GM18502 (cell line): ENCODE data around the gene DGLUCY.
"Not testable (repeated sequence)": the region's sequence is repeated elsewhere in the genome, so short reads cannot be mapped to it uniquely, and the experiment has no call there.

Source experiments
- ATAC-seq: cut with Tn5 transposase; IDR thresholded peaks from one replicate; pipeline ENCODE4 v1.9.1; 2021; ENCODE audit warnings: mild to moderate bottlenecking; ENCODE audit not compliant: unreplicated experiment, poor library complexity

Gene DGLUCY

GRCh38 chr14:91250912-91251311 lies 137.0 kb downstream of the DGLUCY start:
- no peak for ATAC-seq

- ATAC-seq, result no peak
Measured at GRCh38 chr14:91252871-91253794, 139.3 kb downstream of the DGLUCY start.

- no peak for ATAC-seq
Measured at GRCh38 chr14:91253795-91254323, 140.0 kb downstream of the DGLUCY start.

- no peak for ATAC-seq
Measured at GRCh38 chr14:91254461-91254860, 140.6 kb downstream of the DGLUCY start.

- no peak for ATAC-seq
Measured at GRCh38 chr14:91255026-91255695, 141.3 kb downstream of the DGLUCY start.

DNA sequence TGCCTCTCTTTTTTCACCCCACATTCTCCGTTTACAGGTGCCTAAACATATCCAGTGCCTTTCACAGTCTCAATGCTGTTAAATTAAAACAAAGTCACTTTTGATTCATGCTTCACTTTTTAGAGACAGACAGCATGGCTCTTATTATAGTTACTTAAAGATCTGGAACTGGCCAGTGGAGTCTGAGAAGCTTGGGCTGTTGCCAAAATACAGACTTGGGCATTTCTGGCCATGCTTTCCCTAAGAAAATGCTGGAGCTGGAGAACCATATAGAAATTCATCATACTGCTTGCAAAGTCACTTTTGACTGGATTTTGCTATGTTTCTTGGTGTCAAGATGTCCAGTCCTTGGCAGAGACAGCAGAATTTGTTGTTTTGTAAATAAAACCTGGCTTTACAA lies 142.8 kb downstream of the DGLUCY start:
- ATAC-seq, result no peak

- no peak for ATAC-seq
Measured at GRCh38 chr14:91257328-91258010, 143.6 kb downstream of the DGLUCY start.

GRCh38 chr14:91258011-91258618 lies 144.2 kb downstream of the DGLUCY start:
- no peak for ATAC-seq

GRCh38 chr14:91258876-91259275 lies 145.0 kb downstream of the DGLUCY start:
- ATAC-seq, result no peak

DNA sequence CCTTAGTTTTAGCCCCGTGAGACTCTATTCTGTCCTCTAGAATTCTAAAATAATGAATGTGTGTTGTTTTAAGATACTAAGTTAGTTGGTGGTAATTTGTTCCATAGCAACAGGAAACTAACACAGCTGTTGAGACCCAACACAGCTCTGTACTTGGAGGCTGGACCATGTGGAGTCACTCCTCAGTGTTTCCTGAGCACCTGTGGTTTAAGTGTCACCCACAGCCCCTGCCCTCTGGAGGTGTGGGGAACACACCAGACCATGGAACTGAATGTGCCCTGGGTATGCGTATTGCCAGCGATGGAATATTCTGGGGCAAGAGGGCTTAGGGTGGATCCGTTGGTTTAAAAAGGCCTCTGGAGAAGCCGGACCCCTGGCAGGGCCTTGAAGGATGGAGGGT lies 147.2 kb downstream of the DGLUCY start:
- no peak for ATAC-seq

DNA sequence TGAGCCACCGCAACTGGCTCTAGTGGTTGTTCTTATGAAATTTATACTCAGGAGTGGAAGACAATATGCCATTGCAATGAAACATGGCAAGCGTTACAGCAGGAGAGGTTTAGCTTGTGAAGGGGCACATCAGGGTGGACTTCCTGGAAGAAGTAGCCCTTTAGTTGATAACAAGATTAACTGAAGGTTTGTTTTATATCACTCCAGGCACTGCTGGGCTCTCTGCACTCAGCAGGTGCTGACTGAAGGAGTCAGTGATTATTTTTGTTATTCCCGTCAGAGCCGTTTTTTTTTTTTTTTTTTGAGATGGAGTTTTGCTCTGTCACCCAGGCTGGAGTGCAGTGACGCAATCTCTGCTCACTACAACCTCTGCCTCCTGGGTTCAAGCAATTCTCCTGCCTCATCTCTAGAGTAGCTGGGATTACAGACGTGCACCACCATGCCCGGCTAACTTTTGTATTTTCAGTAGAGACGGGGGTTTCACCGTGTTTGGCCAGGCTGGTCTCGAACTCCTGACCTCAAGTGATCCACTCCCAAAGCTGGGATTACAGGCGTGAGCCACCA lies 148.2 kb downstream of the DGLUCY start:
- no peak for ATAC-seq

GRCh38 chr14:91263329-91263728 lies 149.5 kb downstream of the DGLUCY start:
- no peak for ATAC-seq

DNA sequence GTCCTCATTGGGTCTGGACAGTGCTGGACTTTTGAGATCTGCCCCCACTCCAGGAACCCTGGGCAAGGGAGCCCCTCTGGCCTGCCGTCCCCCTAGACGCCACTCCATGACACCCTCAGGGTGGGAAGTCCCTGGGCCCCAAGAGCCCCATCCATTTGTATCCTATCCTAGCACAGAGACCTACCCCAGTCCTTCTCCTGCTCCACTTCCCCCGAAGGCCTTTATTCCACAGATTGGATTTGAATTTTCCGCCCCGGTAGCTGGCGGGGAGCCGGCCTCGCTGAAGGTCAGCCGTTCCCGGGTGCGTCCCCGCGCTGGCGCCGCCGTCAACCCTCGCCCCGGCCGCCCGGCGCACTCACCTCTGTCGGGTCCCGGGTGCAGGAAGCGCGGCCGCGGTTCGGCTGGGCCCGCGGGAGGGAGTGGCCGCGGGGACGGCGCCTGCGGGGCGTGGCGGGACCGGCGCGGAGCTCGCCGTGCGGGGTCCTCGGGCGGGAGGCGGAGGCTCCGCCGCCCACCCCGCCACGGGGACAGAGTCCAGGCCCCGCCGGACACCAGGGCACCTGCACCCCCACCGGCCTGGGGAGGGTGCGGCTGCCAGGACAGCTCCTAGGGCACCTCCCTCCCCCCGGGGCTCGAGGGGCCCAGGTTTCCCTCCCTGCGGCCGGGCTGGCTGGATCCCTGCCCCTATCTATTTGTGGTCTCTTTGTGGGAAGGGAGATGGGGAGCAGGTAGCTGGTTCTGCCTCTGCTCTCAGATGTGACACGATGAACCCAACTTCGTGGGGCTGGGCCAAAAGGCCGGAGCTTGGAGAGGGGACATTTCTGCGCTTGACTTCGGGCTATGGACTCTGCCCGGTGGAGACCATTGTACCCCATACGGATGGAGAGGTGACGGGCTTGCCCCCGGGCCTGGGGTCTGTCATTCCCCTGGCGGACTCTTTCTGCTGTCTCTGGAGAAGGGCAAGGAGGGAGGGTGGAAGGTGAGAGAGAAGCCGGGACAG lies 150.6 kb downstream of the DGLUCY start:
- no peak for ATAC-seq

DNA sequence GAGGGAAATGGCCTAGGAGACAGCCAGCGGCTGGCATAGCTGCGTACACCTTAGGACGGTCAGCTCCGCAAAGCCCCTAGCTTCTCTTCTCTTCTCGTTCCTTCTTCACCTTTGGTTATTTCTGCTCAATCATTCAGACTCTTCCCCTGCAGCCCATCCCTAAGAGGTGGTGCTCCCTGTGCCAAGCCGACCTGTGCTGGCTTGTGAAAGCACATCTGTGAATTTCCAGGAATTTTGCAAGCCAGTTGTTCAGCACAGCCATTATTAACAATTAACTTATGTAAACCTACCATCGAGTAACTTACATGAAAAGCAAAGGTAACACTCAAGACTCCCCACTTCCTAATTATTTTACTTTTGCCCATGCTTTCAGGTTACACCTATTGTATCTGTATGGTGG lies 151.5 kb downstream of the DGLUCY start:
- ATAC-seq, result no peak

DNA sequence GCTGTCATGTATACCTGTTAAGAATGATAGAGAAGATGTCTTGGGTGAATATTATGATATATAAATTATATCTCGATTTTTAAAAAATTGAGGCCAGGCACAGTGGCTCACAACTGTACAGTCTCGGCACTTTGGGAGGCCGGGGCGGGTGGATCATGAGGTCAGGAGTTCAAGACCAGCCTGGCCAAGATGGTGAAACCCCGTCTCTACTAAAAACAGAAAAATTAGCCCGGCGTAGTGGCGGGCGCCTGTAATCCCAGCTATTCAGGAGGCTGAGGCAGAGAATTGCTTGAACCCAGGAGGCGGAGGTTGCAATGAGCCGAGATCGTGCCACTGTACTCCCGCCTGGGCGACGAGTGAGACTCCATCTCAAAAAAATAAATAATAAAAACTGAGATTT lies 152.4 kb downstream of the DGLUCY start:
- not testable (repeated sequence) for ATAC-seq

GRCh38 chr14:91267965-91268437 lies 154.1 kb downstream of the DGLUCY start:
- no peak for ATAC-seq

DNA sequence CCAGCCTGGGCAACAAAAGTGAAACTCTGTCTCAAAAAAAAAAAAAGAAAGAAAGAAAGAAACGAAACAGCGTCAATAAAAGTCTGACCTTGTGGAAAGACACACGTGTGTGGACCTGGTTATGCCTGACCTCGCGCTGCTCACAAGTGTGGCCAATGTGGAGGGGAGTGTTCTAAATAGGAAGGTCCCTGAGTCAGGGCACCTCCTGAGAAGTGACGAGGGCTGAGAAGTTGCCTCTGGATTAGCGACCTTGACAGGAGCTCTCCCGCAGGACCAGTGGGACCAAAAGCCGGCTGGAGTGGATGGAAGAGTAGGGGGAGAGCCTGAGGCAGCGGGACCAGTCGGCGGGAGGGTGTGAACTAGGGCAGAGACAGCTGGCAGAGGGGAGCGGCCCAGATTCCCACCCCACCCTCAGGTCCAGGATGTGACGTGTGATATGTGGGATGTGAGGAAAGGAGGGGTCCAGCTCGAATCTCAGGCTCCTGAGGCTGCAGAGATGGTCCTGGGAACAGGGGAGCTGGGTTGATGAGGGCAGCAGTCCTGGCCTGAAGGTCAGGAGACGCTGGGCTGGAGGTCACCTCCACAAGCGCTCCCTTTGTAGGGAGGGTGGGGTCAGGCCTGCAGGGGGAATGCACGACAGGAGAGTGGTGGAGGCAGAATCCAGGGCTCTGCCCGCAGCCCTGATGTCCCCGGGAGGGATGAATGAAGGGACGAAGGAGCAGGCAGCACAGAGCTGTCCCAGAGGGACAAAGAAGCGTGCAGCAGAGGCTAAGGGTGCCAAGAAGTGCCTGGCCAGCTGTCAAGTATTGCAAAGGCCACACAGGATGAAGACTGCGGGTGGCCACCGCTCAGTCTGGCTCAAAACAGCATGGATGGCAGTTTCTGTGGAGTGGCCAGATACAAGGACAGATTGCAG lies 155.5 kb downstream of the DGLUCY start:
- no peak for ATAC-seq

GRCh38 chr14:91270188-91270587 lies 156.3 kb downstream of the DGLUCY start:
- ATAC-seq, result no peak
